ENCODE results near the gene DBNDD1.
"Not testable (repeated sequence)": the region's sequence is repeated elsewhere in the genome, so short reads cannot be mapped to it uniquely, and the experiment has no call there.

Gene DBNDD1

GRCh38 chr16:90018652-90019542 lies at the start of gene DBNDD1:
Gene DBNDD1 (minus strand): TSS chr16:90019456. CDS start chr16:90019341, 115 bp downstream.
- H3K36me3 Mint-ChIP-seq (ENCODE audit: low read depth), result no peaks in the 10 kb centered on the region
- peaks cover 46% of the 10 kb centered on the region for H3K27me3 Mint-ChIP-seq
- no peak within 1 kb of the TSS for H3K27ac Mint-ChIP-seq
- intact Hi-C loops (cut with micrococcal nuclease), result no loop called here
- no peaks in the 10 kb centered on the region for H3K9me3 Mint-ChIP-seq
- peaks cover 34% of the 10 kb centered on the region for H3K4me1 Mint-ChIP-seq (ENCODE audit: low read depth)
- peak within 1 kb of the TSS; percentile 72 for H3K4me3 Mint-ChIP-seq

- H3K27me3 Mint-ChIP-seq, result peaks cover 1% of the 10 kb centered on the region
- H3K4me3 Mint-ChIP-seq, result no peak overlapping the region
- intact Hi-C loops (cut with micrococcal nuclease), result no loop called here
- peaks cover 30% of the 10 kb centered on the region for H3K4me1 Mint-ChIP-seq (ENCODE audit: low read depth)
- no peaks in the 10 kb centered on the region for H3K9me3 Mint-ChIP-seq
- no peak overlapping the region for H3K27ac Mint-ChIP-seq
- no peaks in the 10 kb centered on the region for H3K36me3 Mint-ChIP-seq (ENCODE audit: low read depth)
Observed at GRCh38 chr16:90061437-90061836, 42.2 kb upstream of the DBNDD1 start.

- Mint-ChIP-seq H3K36me3 (ENCODE audit: low read depth) (peaks cover 11% of the 10 kb centered on the region), H3K27ac (no peak overlapping the region), H3K27me3 (peaks cover 7% of the 10 kb centered on the region), H3K4me1 (ENCODE audit: low read depth) (peaks cover 32% of the 10 kb centered on the region), H3K9me3 (peaks cover 30% of the 10 kb centered on the region), H3K4me3 (no peak overlapping the region)
- intact Hi-C loops (cut with micrococcal nuclease), result no loop called here
Observed at GRCh38 chr16:90057738-90058173, 38.5 kb upstream of the DBNDD1 start.

- Mint-ChIP-seq H3K4me1 (ENCODE audit: low read depth) (peaks cover 32% of the 10 kb centered on the region), H3K9me3 (peaks cover 31% of the 10 kb centered on the region), H3K36me3 (ENCODE audit: low read depth) (peaks cover 11% of the 10 kb centered on the region)
- H3K27me3 Mint-ChIP-seq; intact Hi-C loops (cut with micrococcal nuclease); H3K27ac Mint-ChIP-seq; H3K4me3 Mint-ChIP-seq: not testable (repeated sequence)
Observed at GRCh38 chr16:90056521-90056920, 37.3 kb upstream of the DBNDD1 start.

- peaks cover 31% of the 10 kb centered on the region for H3K9me3 Mint-ChIP-seq
- peaks cover 11% of the 10 kb centered on the region for H3K36me3 Mint-ChIP-seq (ENCODE audit: low read depth)
- no peak overlapping the region for H3K27ac Mint-ChIP-seq
- intact Hi-C loops (cut with micrococcal nuclease), result no loop called here
- H3K27me3 Mint-ChIP-seq, result peaks cover 7% of the 10 kb centered on the region
- H3K4me3 Mint-ChIP-seq, result no peak overlapping the region
- peaks cover 26% of the 10 kb centered on the region for H3K4me1 Mint-ChIP-seq (ENCODE audit: low read depth)
Observed at GRCh38 chr16:90055371-90055770, 36.1 kb upstream of the DBNDD1 start.

GRCh38 chr16:90054554-90054953 lies 35.3 kb upstream of the DBNDD1 start:
- peaks cover 7% of the 10 kb centered on the region for H3K27me3 Mint-ChIP-seq
- no peak overlapping the region for H3K4me3 Mint-ChIP-seq
- intact Hi-C loops (cut with micrococcal nuclease), result no loop called here
- H3K4me1 Mint-ChIP-seq (ENCODE audit: low read depth), result peaks cover 27% of the 10 kb centered on the region
- H3K9me3 Mint-ChIP-seq, result peaks cover 31% of the 10 kb centered on the region
- peak overlapping the region; percentile 26 for H3K27ac Mint-ChIP-seq
- H3K36me3 Mint-ChIP-seq (ENCODE audit: low read depth), result peaks cover 11% of the 10 kb centered on the region

- H3K9me3 Mint-ChIP-seq, result peaks cover 31% of the 10 kb centered on the region
- peaks cover 7% of the 10 kb centered on the region for H3K27me3 Mint-ChIP-seq
- H3K27ac Mint-ChIP-seq, result peak overlapping the region; percentile 26
Observed at GRCh38 chr16:90053902-90054500, 34.7 kb upstream of the DBNDD1 start.

GRCh38 chr16:90050969-90051368 lies 31.7 kb upstream of the DBNDD1 start:
- H3K4me1 Mint-ChIP-seq (ENCODE audit: low read depth), result peaks cover 23% of the 10 kb centered on the region
- H3K27ac Mint-ChIP-seq, result no peak overlapping the region
- peaks cover 11% of the 10 kb centered on the region for H3K36me3 Mint-ChIP-seq (ENCODE audit: low read depth)
- intact Hi-C loops (cut with micrococcal nuclease), result no loop called here
- peaks cover 27% of the 10 kb centered on the region for H3K27me3 Mint-ChIP-seq
- H3K4me3 Mint-ChIP-seq, result no peak overlapping the region
- H3K9me3 Mint-ChIP-seq, result peaks cover 31% of the 10 kb centered on the region

More at GRCh38 chr16:90053902-90054500, 34.7 kb upstream of the DBNDD1 start:
- Mint-ChIP-seq H3K4me3 (no peak overlapping the region), H3K36me3 (ENCODE audit: low read depth) (peaks cover 11% of the 10 kb centered on the region), H3K4me1 (ENCODE audit: low read depth) (peaks cover 27% of the 10 kb centered on the region)
- intact Hi-C loops (cut with micrococcal nuclease), result no loop called here

- no peak overlapping the region for H3K4me3 Mint-ChIP-seq
- H3K27me3 Mint-ChIP-seq, result peaks cover 33% of the 10 kb centered on the region
- H3K27ac Mint-ChIP-seq, result no peak overlapping the region
- peaks cover 7% of the 10 kb centered on the region for H3K36me3 Mint-ChIP-seq (ENCODE audit: low read depth)
- intact Hi-C loops (cut with micrococcal nuclease), result no loop called here
- H3K9me3 Mint-ChIP-seq, result peaks cover 11% of the 10 kb centered on the region
- H3K4me1 Mint-ChIP-seq (ENCODE audit: low read depth), result peaks cover 17% of the 10 kb centered on the region
Observed at GRCh38 chr16:90048737-90049330, 29.6 kb upstream of the DBNDD1 start.

GRCh38 chr16:90048347-90048722 lies 29.1 kb upstream of the DBNDD1 start:
- peaks cover 6% of the 10 kb centered on the region for H3K9me3 Mint-ChIP-seq
- intact Hi-C loops (cut with micrococcal nuclease), result no loop called here
- H3K27me3 Mint-ChIP-seq, result peaks cover 32% of the 10 kb centered on the region
- peaks cover 15% of the 10 kb centered on the region for H3K4me1 Mint-ChIP-seq (ENCODE audit: low read depth)
- peak overlapping the region; percentile 50 for H3K4me3 Mint-ChIP-seq
- H3K36me3 Mint-ChIP-seq (ENCODE audit: low read depth), result peaks cover 3% of the 10 kb centered on the region
- H3K27ac Mint-ChIP-seq, result no peak overlapping the region

- H3K27ac Mint-ChIP-seq, result no peak overlapping the region
- H3K36me3 Mint-ChIP-seq (ENCODE audit: low read depth), result no peaks in the 10 kb centered on the region
- H3K9me3 Mint-ChIP-seq, result peaks cover 1% of the 10 kb centered on the region
- peak overlapping the region; percentile 50 for H3K4me3 Mint-ChIP-seq
- H3K27me3 Mint-ChIP-seq, result peaks cover 28% of the 10 kb centered on the region
- H3K4me1 Mint-ChIP-seq (ENCODE audit: low read depth), result peaks cover 15% of the 10 kb centered on the region
- intact Hi-C loops (cut with micrococcal nuclease), result no loop called here
Observed at GRCh38 chr16:90047714-90048346, 28.6 kb upstream of the DBNDD1 start.

GRCh38 chr16:90046971-90047713 lies 27.9 kb upstream of the DBNDD1 start:
- intact Hi-C loops (cut with micrococcal nuclease), result no loop called here
- peak overlapping the region; percentile 58 for H3K4me3 Mint-ChIP-seq
- H3K9me3 Mint-ChIP-seq, result no peaks in the 10 kb centered on the region
- H3K36me3 Mint-ChIP-seq (ENCODE audit: low read depth), result no peaks in the 10 kb centered on the region
- H3K4me1 Mint-ChIP-seq (ENCODE audit: low read depth), result peaks cover 15% of the 10 kb centered on the region
- H3K27me3 Mint-ChIP-seq, result peaks cover 28% of the 10 kb centered on the region
- H3K27ac Mint-ChIP-seq, result no peak overlapping the region

Data from dendritic cell treated with granulocyte-macrophage colony-stimulating factor and Interleukin-4, amounts not matched to agents 40 ng/mL and 50 ng/mL, for 4 days (primary cell).